A673 (cell line): ENCODE data around the gene LRP8.

Source experiments
- EZH2 ChIP-seq: fragments of 200-600 bp; sonication (generic); IDR thresholded peaks from 2 replicates; pipeline ENCODE4 v1.6.1; 2017; ENCODE audit warnings: borderline replicate concordance, low read depth, mild to moderate bottlenecking, mixed read lengths, antibody characterized with exemption, low read length; ENCODE audit not compliant: poor library complexity, severe bottlenecking
- TF ChIP-seq, protein P1 (sequence below): fragments of 300-800, 200-600 bp; sonication (generic); conservative IDR thresholded peaks from 2 replicates; pipeline ENCODE4 v1.5.1; 2017; ENCODE audit warnings: low read depth, mild to moderate bottlenecking, antibody characterized with exemption, low read length, moderate library complexity, mixed read lengths

DNA sequence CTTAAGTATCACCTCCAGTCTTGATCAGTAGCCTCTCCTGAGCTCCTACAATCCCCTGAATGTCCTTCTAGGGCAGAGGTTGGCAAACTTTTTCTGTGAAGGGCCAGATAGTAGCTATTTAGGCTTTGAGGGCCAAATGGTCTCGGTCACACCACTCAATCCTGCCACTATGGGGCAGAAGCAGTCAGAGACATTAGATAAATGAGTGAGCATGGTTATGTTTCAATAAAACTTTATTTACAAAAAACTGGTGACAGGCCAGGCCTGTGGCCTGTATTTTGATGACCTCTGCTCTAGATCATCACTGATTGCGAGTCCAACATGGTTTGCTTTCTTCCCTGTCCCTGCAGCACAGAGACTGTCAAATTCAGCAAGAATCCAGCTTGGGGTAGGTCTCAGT is 36.3 kb downstream of the LRP8 start:
- TF ChIP-seq, protein P1, sequence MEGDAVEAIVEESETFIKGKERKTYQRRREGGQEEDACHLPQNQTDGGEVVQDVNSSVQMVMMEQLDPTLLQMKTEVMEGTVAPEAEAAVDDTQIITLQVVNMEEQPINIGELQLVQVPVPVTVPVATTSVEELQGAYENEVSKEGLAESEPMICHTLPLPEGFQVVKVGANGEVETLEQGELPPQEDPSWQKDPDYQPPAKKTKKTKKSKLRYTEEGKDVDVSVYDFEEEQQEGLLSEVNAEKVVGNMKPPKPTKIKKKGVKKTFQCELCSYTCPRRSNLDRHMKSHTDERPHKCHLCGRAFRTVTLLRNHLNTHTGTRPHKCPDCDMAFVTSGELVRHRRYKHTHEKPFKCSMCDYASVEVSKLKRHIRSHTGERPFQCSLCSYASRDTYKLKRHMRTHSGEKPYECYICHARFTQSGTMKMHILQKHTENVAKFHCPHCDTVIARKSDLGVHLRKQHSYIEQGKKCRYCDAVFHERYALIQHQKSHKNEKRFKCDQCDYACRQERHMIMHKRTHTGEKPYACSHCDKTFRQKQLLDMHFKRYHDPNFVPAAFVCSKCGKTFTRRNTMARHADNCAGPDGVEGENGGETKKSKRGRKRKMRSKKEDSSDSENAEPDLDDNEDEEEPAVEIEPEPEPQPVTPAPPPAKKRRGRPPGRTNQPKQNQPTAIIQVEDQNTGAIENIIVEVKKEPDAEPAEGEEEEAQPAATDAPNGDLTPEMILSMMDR, result peak; percentile 38; the same call in 1 of the 2 replicates
- TF ChIP-seq EZH2, result no peak
